Adrenal gland (tissue), 5 donors: Measurements from ENCODE around the gene C6orf141.

Source experiments
- POLR2A ChIP-seq, 2 donors: fragments of 450-650 bp; IDR thresholded peaks; one replicate each; pipeline ENCODE4 v1.6.1; 2017; ENCODE audit warnings: antibody characterized with exemption in 2 of 2, mild to moderate bottlenecking in 2 of 2, moderate library complexity in 1 of 2
- TF ChIP-seq, protein P1 (sequence below), 6 experiments: fragments of 450-650 bp in 4 of 6; fragments of 200-600 bp in 2 of 6; sonication (generic) in 1 of 6; IDR thresholded peaks; 1 replicate in 5 of 6; 2 replicates in 1 of 6; pipeline versions ENCODE4 v1.5.1 to v1.8.0; 2016 to 2021; ENCODE audit warnings: antibody characterized with exemption in 6 of 6, mild to moderate bottlenecking in 2 of 6, moderate library complexity in 1 of 6
- donor health status: DM: no; HTN: no; CAD: no.

- TF ChIP-seq, protein P1, sequence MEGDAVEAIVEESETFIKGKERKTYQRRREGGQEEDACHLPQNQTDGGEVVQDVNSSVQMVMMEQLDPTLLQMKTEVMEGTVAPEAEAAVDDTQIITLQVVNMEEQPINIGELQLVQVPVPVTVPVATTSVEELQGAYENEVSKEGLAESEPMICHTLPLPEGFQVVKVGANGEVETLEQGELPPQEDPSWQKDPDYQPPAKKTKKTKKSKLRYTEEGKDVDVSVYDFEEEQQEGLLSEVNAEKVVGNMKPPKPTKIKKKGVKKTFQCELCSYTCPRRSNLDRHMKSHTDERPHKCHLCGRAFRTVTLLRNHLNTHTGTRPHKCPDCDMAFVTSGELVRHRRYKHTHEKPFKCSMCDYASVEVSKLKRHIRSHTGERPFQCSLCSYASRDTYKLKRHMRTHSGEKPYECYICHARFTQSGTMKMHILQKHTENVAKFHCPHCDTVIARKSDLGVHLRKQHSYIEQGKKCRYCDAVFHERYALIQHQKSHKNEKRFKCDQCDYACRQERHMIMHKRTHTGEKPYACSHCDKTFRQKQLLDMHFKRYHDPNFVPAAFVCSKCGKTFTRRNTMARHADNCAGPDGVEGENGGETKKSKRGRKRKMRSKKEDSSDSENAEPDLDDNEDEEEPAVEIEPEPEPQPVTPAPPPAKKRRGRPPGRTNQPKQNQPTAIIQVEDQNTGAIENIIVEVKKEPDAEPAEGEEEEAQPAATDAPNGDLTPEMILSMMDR (IDR thresholded peaks at IDR 0.05) = no peak
- TF ChIP-seq POLR2A (IDR thresholded peaks at IDR 0.05) = no peak
These were observed 43.8 kb upstream of the C6orf141 start for GRCh38 chr6:49506569-49507111.
